ENCODE measurements around the gene CDH19.
"Not testable (repeated sequence)": the region's sequence is repeated elsewhere in the genome, so short reads cannot be mapped to it uniquely, and the experiment has no call there.

Gene CDH19

DNA sequence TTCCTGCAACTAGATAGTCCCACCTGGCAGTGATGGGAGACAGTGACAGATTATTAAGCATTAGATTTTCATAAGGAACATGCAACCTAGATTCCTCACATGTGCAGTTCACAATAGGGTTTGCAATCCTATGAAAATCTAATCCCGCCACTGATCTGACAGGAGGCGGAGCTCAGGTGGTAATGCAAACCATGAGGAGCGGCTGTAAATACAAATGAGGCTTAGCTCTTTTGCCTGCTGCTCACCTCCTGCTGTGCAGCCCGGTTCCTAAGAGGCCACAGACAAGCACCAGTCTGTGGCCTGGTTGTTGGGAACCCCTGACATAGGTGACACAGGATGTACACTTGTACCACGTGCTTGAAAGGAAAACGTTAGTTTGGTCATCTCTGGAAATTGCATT, 41.6 kb downstream of the CDH19 start:
- no peak for DNase-seq

DNA sequence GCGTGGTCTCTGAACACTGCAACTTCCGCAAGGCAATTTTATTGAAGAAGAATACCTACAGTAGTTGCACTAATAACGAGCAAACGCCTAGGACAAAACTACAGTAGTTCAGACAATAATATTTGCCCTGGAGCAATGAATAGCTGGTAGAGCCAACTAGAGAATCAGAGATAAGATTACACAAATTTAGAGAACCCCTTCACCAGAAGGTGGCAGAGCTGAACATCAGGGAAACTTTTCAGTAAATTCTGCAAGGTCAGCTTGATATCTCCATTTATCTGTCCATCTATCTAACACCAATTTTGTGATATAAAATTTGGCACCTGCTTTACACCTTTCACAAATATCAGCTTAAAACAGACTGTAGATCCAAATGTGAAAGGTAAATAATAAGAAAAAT, 43.8 kb downstream of the CDH19 start:
- peak; percentile 65 to 75 (median 67) for DNase-seq

DNA sequence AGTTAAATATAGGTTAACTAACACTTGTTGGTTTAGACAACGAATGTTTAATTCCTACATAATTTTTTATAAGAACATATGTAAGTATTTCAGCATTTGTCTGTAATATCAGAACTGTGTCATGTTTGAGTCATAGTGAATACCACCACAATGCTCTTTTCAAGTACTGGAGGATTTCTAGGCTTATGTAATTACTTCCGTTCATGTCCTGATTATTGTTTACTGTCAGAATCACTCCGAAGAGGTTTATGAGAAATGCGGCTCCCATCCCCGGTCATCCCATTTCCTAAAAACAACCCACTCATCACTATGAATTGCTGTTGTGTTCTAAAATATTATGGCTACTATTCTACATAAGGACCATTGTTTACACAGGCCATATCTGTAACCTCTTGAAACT, 45.1 kb downstream of the CDH19 start:
- DNase-seq = no peak

DNA sequence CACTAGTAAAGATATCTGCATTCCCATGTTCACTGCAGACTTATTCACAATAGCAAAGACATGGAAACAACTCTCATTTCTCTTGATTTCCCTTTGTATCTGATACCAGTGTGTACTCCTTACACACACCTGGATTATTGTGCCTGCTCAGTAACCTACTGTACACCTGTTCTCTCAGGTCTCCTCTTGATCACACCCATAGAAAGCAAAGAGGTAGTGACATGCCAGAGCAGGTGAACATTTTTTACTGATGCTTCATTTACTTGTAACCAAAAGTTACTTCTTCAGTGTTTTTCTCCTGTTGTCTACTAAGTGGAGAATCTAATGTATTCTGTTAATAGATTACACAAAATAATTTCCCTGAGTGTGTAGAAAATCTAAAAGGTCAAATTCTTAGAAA, 46.8 kb downstream of the CDH19 start:
- no peak for DNase-seq

DNA sequence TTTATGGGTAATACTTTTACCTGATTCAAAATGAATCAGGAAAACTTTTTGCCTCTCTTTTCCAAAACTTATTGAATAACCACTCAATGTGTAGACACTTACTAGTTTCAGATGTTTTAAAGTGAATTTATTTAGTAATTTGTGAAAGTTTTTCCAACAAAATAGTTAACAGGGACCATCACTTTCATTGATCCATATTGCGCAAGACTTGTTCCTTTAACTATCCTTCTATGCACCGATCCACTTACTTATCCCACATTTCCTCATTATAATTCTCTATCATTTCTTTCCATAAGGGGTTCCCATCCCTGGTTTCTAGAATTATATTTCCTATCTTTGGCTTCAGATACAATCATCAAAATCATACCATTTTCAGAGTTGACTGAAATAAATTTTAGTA, 48.3 kb downstream of the CDH19 start:
- DNase-seq = no peak

DNA sequence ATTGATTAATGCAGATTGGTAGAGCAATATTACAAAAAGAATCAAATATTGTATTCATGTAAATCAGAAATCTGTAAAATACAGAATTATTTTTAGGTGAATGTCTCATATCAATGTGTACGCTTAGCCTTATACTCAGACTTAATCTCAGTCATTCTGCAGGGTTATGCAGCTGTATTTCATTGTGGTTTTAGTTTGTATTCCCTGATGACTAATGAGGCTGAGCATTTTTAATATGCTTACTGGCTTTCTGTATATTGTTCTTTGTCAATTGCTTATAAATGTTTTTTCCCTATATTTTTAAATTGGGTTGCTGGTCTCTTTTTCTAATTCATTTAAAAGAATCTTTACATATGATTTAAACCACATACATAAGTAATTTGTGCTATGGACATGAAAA, 50.1 kb downstream of the CDH19 start:
- no peak for DNase-seq

DNA sequence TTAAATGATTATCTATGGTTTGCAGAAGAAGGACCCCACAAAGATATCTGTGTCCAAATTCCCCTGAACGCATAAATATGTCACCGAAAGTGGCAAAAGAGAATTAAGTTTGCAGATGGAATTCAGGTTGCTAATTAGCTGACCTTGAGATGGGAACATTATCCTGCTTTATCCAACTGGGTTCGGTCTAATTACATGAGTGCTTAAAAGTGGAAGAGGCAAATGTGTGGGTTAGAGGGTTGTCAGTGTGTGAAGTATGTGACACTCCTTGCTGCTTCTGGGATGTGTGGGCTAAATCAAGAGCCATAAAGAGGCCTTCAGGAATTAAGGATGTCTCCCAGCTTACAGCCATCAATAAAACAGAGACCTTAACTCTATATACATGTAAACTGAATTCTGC, 53.5 kb downstream of the CDH19 start:
- DNase-seq = no peak

DNA sequence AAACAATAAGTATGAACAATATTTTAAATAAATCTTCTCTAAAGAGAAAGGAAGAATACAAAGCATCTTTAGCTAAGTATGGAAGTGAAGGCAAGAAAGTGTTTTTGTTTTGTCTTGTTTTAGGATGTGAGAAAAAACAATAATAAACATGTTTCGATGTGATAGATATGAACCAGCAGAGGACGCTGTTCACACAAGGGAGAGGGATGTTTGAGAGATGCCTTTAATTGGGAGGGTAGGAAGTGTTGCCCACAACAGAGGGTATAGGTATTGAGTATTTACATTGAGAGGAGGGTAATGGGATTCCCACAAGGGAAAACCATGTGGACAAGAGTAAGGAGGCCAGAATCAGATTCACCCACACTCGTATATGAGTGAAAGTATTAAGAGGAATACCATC, 55.1 kb downstream of the CDH19 start:
- DNase-seq = peak in 2 of 4 experiments; percentile 3

DNA sequence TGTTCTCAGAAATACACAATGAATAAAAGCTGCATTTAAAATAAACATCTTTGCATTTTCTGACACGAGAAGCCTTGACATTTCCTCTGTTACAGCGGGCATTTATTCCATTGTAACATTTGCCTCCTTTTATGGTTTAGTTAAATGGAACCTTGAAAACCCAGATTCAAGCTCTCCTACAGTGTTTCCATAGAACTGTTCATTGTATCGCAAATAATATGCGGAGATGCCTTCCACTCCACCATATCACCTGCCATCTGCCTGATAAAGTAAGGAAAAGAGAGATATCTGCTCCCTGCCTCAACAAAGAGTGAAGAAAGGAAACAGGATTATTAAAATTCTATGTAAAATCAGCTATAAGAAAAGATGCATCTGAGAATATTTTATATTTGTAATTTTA, 69.8 kb downstream of the CDH19 start:
- no peak for DNase-seq

DNA sequence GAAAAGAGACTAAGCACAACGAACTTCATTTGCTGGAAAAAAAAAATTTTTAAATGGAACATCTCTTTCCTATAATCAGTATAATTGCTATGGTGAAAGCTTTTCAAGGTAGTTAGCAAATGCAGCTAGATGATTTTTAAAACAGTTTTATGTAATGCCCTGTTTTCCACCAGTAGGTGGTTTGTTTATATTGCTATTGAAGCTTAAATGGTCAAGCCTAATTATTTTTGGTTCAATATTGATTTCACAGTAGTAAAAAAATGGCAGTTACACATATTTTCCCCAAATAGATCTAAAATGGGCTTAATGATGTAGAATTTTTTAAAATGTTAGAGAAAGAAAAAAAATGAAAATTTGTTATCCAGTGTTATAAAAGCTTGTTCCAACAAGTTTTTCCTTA, 70.2 kb downstream of the CDH19 start:
- DNase-seq = no peak

DNA sequence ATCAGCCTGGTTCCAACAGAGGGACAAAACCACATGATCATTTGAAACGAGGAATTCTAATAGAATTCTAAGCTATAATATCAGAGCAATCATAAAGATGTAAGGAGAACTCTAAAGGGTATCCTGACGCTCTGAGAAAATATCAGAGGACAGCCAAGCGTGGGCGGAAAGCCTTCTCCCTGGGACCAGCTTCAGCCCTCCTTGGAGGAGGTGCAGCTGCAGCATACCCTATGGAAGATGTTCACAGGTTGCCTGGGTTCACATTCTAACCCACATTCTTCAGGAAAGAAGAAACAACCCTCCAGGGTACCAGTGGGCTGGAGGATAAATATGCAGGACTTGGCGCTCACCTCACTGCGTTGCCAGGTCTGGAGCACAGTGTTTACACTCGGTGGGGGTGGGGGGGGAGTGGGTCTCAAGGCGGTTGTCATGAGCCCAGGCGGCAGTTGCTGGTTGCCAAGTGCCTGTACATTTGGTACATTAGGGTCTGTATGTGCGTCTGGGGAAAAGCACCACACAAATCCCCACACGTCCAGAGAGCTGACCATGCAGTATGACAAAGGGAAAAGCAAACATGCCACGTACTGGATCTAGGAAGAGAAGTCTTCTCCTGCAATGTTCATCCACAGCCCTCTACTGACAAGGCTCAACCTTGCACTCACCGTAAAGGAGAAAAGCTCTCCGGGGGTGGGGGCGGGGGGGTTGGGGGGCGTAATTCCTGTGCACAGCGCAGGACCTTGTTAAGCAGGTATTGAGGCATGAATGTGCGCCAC, 80.5 kb downstream of the CDH19 start:
- no peak for DNase-seq

DNA sequence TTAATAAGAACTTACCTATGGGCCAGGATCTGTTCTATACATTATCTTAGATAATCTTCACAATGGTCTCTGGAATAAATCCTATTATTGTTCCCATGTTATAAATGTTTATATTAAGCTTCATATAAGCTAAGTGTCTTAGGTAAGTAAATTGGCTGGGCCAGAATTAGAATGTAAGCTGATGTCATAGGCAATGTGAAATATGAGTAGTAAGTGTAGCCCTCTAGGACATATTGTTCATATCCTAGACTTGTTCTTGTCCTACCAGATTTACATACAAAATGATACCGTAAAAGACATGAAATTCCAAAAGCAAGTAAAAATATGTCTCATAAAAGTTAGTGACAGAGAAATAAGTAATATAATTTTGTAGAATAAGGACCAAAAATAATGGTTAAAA, 89.9 kb downstream of the CDH19 start:
- no peak for DNase-seq

DNA sequence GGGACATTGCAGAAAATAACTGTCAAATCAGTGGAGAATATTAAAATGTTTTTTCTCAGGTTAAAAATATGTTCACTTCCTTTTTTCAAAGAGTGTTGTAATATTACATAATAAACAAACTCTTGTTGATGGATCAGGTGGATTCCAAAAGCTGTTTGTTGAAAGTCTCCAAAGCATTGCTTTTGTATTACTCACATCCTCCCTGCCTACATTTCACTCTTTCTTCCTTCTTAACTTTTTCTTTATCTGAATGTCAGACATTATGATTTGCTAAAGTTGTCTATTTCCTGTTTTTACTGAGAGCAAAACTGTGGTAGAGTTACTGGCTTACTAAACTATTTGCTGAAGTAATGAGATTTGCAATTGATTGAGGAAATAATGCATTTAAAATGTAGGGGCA, 92.1 kb downstream of the CDH19 start:
- peak in 2 of 4 experiments; percentile 4 to 13 for DNase-seq

DNA sequence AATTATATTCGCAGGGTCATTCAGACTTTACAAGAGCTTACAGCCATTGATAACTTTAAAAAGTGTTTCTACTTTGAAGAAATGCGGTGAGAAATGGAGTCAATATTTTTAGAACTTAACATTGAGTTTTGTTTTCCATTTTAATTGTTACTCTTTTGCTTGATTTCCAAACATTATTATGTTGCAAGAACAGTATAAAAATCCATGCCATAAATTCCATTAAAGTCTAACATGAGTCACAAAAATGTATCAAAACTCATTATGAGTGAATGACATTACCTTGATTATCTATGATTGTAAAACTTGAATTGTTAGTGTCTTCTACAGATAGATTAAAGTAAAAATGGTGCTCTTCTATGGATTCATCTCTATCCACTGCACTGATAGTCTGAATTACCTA, 92.6 kb downstream of the CDH19 start:
- DNase-seq = no peak

DNA sequence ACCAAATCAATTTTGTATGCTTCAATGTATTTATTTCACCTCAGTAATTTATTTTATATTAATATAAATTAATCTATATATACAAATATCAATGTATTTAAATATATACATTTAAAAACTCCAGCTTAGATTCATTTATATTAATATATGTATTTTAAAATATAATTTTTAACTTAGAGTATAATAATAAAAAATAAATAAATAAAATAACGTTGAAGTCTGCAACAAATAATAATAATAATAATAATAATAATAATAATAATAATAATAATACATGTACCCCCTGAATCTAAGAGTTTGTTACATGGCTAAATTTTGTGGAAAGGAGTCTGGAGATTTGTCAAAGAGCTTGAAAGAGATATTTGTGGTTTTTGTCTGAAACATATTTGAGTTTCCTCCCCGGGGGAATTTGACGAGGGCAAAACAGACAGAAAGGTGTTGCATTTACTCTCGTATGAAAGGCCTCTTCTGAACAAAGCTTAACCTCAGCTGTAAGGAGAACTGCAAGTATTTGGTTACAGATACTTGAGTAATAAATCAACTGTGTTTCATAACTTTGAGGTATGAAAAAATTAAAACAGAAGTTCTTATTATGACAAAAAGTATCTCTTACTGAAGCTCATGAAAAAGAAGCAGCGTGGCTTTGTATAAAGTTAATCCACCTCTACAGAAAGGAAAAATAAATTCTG, 93.4 kb downstream of the CDH19 start:
- DNase-seq = peak in 2 of 4 experiments; percentile 1

DNA sequence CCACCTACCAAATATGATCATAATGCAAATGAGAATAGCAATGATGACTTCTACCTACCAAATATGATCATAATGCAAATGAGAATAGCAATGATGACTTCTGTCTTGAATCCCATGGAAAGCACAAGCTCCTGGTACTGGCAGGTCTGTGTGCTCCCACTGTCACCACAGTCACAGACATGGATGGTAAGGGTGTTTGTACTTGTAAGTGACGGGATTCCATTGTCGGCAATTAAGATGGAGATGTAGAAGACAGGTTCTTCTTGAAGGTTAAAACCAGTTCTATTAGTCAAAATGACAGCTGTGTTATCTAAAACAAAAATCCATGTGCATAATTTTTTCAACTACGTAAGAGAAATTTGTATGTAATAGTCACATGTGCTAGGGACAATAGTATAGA, 95.0 kb downstream of the CDH19 start:
- DNase-seq = no peak

DNA sequence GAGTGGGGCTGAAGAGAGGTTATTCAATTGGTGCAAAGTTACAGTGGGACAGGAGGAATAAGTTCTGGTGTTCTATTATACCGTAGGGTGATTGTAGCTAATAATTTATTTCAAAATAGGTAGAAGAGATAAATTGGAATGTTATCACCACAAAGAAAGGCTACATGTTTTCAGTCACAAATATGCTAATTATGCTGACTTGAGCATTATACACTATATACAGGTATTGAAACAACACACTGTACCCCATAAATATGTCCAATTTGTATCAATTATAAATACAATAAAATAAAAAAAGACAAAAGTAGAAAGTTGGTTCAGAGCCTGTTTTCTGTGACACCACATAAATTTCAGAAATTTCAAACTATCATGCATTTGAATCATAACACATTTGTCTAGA, 97.7 kb downstream of the CDH19 start:
- DNase-seq = no peak

DNA sequence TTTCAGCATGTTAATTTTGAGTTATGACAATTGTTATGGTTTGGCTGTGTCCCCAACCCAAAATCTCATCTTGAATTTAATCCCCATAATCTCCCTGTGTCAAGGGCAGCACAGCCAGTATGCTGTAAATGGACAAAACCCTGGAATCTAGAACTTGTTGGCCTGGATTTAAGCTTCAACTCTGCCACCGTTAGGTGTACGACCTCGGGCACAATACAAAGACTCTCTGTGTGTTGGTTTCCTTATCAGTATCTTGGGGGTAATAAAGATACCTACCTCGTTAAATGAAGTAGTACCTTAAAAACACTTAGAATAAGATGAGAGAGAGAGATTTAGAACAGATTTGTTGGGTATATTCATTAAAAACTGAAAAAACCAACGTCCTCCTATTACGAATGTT, 106.5 kb downstream of the CDH19 start:
- no peak for DNase-seq

DNA sequence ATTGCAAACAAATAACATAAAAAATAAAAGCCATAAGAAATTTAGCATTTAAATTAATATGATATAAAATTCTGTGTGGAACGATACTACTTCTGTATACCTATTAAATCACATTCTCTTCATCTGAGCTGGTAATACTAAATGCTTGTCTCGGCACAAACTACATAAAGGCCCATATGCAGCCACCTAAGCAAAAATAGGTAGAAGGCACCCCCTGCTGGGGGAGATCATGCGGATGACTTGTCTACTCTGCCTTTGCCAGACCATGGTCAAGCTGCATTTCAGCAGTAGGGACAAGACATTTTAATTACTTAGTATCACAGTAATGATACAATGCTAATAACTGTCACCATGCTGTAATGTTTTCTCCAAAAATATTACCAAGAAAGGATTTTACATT, 108.0 kb downstream of the CDH19 start:
- DNase-seq = peak; percentile 36 to 55 (median 41)

DNA sequence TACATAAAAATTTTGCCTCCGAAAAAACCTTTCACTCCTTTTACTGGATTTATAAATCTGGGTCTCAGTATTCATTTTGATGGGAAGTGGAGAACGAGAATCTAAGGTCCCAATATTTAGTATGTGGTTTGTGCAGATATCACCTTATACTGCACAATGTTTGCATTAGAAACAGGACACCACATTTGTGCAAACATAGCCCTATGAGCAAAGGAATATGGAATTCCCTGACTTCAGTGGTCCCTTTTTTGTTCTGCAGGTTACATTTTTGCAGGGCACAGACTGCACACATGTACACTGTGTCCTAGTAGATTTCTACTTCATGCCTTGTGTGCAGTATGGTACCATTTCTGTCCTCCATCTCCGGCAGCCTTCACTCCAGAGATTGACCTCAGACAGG, 130.0 kb downstream of the CDH19 start:
- DNase-seq = no peak

DNA sequence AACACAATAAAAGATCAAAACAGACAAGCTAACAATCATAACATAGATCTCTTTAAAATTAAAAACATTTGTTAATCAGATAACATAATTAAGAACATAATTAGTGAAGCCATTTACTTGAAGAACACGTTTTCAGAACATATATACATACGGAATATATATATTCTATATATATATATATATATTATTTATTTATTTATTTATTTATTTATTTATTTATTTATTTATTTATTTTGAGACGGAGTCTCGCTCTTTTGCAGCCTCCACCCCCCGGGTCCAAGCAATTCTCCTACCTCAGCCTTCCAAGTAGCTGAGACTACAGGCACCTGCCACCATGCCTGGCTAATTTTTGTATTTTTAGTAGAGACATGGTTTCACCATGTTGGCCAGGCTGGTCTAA, 137.7 kb downstream of the CDH19 start:
- not testable (repeated sequence) for DNase-seq

DNA sequence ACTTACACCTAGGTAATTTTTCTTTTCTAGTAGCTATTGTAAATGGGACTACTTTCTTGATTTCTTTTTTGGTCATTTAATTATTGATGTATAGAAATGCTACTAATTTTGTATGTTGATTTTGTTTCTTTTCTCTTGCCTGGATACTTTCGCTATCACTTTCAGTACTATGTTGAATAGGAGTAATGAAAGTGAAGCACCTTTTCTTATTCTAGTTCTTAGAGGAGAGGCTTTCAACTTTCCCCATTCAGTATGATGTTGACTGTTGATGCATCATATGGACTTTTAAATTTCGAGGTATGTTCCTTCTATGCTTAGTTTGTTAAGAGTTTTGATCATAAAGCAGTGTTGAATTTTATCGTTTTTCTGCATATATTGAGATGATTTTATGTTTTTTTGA, 142.5 kb downstream of the CDH19 start:
- DNase-seq = no peak

DNA sequence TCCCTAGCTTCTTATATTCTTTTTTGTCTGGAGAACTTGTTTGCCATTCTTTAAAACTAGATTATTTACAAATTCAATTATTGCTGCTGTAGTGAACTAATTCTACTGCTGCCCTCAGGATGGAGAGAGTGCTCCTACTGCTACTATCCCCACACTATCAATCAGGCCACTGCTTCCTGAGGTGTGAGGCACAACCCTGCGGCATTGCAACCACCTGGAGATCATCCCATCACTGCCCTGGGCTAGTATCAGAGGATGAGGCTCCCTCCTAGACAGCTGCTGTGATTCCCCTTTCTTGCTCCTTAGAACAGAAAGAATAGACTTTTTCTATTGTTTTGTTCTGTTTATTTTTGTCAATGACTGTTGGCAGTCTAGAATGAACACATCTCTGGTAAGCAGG, 146.6 kb downstream of the CDH19 start:
- no peak for DNase-seq

Measured in suppressor macrophage (primary cell).